Rectal smooth muscle tissue (tissue), 1 donor: ENCODE results near the gene MROH7.

Experiments used
- H3K27ac ChIP-seq: one replicate; pipeline ENCODE4 v1.7.0; 2013; ENCODE audit warnings: low read depth, low read length, inconsistent platforms
- H3K27me3 ChIP-seq: one replicate; pipeline ENCODE4 v1.7.0; 2013; ENCODE audit warnings: low read length; ENCODE audit not compliant: control insufficient read depth, insufficient read depth
- H3K36me3 ChIP-seq: one replicate; pipeline ENCODE4 v1.7.0; 2013; ENCODE audit warnings: low read length; ENCODE audit not compliant: control insufficient read depth, insufficient read depth
- H3K4me1 ChIP-seq: one replicate; pipeline ENCODE4 v1.7.0; 2013; ENCODE audit warnings: low read length; ENCODE audit not compliant: control insufficient read depth, insufficient read depth
- H3K4me3 ChIP-seq: one replicate; pipeline ENCODE4 v1.7.0; 2013; ENCODE audit warnings: low read length
- H3K9ac ChIP-seq: one replicate; pipeline ENCODE4 v1.7.0; 2013; ENCODE audit warnings: low read length

Gene MROH7

GRCh38 chr1:54710841-54711240 lies 69.3 kb downstream of the MROH7 start:
- H3K36me3 ChIP-seq, result no peaks in the 10 kb centered on the region
- no peak overlapping the region for H3K4me3 ChIP-seq
- no peak overlapping the region for H3K27ac ChIP-seq
- H3K27me3 ChIP-seq, result no peaks in the 10 kb centered on the region
- H3K9ac ChIP-seq, result no peak overlapping the region
- H3K4me1 ChIP-seq, result peaks cover 6% of the 10 kb centered on the region

GRCh38 chr1:54711536-54711935 lies 70.0 kb downstream of the MROH7 start:
- Histone ChIP-seq H3K36me3 (no peaks in the 10 kb centered on the region), H3K4me3 (no peak overlapping the region), H3K27ac (no peak overlapping the region), H3K4me1 (peaks cover 6% of the 10 kb centered on the region), H3K27me3 (no peaks in the 10 kb centered on the region), H3K9ac (no peak overlapping the region)

GRCh38 chr1:54714881-54715492 lies 73.4 kb downstream of the MROH7 start:
- Histone ChIP-seq H3K4me3 (peak overlapping the region; percentile 98), H3K27me3 (no peaks in the 10 kb centered on the region), H3K4me1 (peaks cover 6% of the 10 kb centered on the region), H3K9ac (peak overlapping the region; percentile 41), H3K36me3 (peaks cover 7% of the 10 kb centered on the region), H3K27ac (peak overlapping the region; percentile 71)

DNA sequence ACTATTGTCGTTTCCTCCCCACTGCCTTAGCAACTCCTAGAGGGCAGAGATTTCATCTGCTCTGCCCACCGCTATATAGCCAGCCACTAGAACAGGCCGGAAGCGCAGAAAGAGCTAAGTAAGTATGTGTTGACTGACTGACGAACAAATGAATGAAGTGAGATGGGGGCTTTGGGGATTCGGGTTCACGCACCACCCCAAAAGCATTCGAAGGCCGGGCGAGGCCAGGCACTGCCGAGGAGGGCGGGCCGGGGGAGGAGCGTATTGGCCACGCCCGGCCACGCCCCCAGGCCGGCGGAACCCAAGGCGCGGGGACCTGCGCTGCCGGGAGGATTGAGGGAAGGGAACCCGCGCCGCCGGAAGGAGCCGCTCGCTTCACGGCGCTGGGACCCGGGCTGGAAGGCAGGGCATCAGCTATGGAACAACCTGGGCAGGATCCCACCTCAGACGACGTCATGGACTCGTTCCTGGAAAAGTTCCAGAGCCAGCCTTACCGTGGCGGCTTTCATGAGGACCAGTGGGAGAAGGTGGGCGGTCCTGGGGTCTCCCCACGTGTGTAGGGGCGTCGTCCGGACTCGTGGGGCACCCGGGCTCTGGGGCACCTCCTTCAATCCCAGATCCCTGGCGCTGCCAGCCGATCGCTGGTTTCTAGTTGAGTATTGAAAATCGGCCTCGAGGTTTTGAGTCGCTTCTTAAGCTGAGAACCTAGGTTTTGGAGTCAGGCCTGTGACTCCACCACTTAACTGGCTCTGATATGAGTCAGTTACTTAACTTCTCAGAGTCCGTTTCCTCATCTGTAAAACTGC lies 74.1 kb downstream of the MROH7 start, which contains the start of gene TTC4:
Gene TTC4 (plus strand): TSS at position 369 of the 806 bp plus-strand sequence. CDS start 48 bp downstream, at position 417.
- peaks cover 6% of the 10 kb centered on the region for H3K4me1 ChIP-seq
- H3K9ac ChIP-seq, result peak within 1 kb of the TSS; percentile 72
- H3K36me3 ChIP-seq, result peaks cover 7% of the 10 kb centered on the region
- peak within 1 kb of the TSS; percentile 98 for H3K4me3 ChIP-seq
- H3K27me3 ChIP-seq, result no peaks in the 10 kb centered on the region
- peak within 1 kb of the TSS; percentile 71 for H3K27ac ChIP-seq

DNA sequence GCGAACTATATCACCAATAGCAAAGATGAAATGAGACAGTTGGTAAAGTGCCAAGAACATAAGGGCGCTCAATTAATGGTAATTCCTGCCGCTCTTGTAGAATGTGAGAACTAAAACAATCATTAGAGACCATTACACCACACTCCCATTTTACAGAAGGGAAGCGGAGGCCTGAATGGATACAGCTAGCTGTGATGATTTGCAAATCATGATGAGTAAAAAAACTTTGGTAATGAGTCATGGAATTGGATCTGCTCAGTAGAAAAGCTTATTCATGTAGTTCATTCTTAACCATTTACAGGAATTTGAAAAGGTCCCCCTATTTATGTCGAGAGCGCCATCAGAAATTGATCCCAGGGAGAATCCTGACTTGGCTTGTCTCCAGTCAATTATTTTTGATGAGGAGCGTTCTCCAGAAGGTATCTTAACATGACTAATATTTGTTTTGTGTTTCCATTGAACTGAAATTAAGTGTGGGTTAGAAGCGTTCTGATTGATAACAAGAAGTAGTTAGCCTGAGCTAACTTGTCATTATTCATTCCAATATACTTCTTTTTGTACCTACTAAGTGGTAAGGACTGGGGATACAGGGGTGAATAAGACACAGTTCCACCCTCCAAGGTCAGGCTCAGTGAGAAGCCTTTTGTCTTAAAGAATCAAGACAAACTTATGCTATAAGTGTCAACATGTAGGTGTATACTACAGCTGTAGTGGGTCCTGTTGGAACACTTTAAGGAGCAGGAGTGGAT lies 74.9 kb downstream of the MROH7 start:
- peak overlapping the region; percentile 72 for H3K9ac ChIP-seq
- H3K27ac ChIP-seq, result peak overlapping the region; percentile 60
- H3K27me3 ChIP-seq, result no peaks in the 10 kb centered on the region
- H3K36me3 ChIP-seq, result peaks cover 7% of the 10 kb centered on the region
- H3K4me1 ChIP-seq, result peaks cover 6% of the 10 kb centered on the region
- H3K4me3 ChIP-seq, result peak overlapping the region; percentile 98

GRCh38 chr1:54721719-54722118 lies 80.1 kb downstream of the MROH7 start:
- no peaks in the 10 kb centered on the region for H3K4me1 ChIP-seq
- no peak overlapping the region for H3K9ac ChIP-seq
- no peak overlapping the region for H3K4me3 ChIP-seq
- H3K27ac ChIP-seq, result no peak overlapping the region
- no peaks in the 10 kb centered on the region for H3K27me3 ChIP-seq
- peaks cover 16% of the 10 kb centered on the region for H3K36me3 ChIP-seq

DNA sequence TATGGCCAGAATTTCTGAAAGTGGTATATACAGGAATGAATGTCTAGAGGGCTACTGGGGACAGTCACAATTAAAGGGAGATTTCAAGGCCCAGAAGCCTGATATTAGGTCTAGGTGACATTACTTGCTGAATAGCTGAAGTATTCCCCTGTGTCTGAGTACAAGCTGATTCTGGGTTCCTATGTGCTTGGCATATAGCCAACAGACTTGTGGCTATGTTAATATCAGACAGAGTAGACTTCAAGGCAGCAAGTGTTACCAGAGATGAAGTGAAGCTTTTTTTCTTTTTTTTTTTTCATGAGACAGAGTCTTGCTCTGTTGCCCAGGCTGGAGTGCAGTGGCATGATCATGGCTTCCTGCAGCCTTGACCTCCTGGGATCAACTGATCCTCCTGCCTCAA lies 82.4 kb downstream of the MROH7 start:
- Histone ChIP-seq H3K4me1 (peaks cover 7% of the 10 kb centered on the region), H3K36me3 (peaks cover 12% of the 10 kb centered on the region), H3K9ac (no peak overlapping the region), H3K27ac (no peak overlapping the region), H3K4me3 (no peak overlapping the region), H3K27me3 (no peaks in the 10 kb centered on the region)

DNA sequence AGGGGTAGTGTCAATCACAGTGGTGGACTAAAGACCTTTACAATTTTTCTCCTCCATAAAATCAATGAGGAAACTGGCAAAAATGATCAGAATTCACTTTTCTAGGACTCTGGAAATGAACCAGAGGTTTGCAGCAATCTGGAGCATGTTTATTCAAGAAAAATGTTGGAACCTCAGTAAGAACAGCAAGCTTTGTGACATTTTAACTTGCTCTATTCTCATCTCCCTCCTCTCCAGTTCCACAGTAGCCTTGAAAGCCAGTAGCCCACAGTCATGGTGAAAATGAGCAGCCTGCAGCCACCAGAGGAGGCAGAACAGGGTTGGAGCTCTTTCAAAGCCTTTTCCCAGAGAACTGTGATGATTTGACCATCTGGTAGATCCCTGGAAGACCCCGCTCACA lies 83.2 kb downstream of the MROH7 start:
- H3K27me3 ChIP-seq, result no peaks in the 10 kb centered on the region
- peaks cover 9% of the 10 kb centered on the region for H3K36me3 ChIP-seq
- H3K4me3 ChIP-seq, result no peak overlapping the region
- no peak overlapping the region for H3K27ac ChIP-seq
- H3K4me1 ChIP-seq, result peaks cover 7% of the 10 kb centered on the region
- H3K9ac ChIP-seq, result no peak overlapping the region

- Histone ChIP-seq H3K27me3 (no peaks in the 10 kb centered on the region), H3K36me3 (peaks cover 8% of the 10 kb centered on the region), H3K27ac (no peak overlapping the region), H3K4me3 (no peak overlapping the region), H3K9ac (no peak overlapping the region), H3K4me1 (peaks cover 7% of the 10 kb centered on the region)
Measured at GRCh38 chr1:54728027-54728426, 86.4 kb downstream of the MROH7 start.

- Histone ChIP-seq H3K27me3 (no peaks in the 10 kb centered on the region), H3K4me3 (no peak overlapping the region), H3K9ac (no peak overlapping the region), H3K4me1 (no peaks in the 10 kb centered on the region), H3K27ac (no peak overlapping the region), H3K36me3 (peaks cover 23% of the 10 kb centered on the region)
Measured at GRCh38 chr1:54736685-54737084, 95.1 kb downstream of the MROH7 start.

DNA sequence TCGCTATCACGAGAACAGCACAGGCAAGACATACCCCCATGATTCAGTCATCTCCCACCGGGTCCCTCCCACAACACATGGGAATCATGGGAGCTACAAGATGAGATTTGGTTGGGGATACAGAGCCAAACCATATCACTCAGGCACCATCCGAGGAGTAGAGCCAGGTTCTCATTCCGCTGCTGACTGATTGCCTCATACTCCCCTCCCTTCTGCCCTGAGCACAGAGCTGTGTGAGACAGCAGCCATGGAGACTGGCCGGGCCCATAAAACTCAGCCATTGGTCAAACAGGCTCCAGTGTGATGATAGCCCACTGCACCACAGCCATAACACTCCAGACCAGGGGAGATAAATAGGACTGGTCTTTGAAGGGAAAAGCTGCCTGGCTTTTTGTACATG lies 96.7 kb downstream of the MROH7 start:
- Histone ChIP-seq H3K36me3 (peaks cover 21% of the 10 kb centered on the region), H3K4me3 (no peak overlapping the region), H3K27me3 (no peaks in the 10 kb centered on the region), H3K27ac (no peak overlapping the region), H3K9ac (no peak overlapping the region), H3K4me1 (no peaks in the 10 kb centered on the region)

- Histone ChIP-seq H3K27ac (no peak overlapping the region), H3K27me3 (no peaks in the 10 kb centered on the region), H3K4me1 (no peaks in the 10 kb centered on the region), H3K9ac (no peak overlapping the region), H3K36me3 (peaks cover 21% of the 10 kb centered on the region), H3K4me3 (no peak overlapping the region)
Measured at GRCh38 chr1:54741531-54741930, 99.9 kb downstream of the MROH7 start.
